Measurements from ENCODE around the gene SLC9B2.

- TF ChIP-seq EZH2 (IDR thresholded peaks at IDR 0.05; ENCODE audit: borderline replicate concordance, low read depth, low read length, poor library complexity, severe bottlenecking) = no peak
- TF ChIP-seq, protein P1, sequence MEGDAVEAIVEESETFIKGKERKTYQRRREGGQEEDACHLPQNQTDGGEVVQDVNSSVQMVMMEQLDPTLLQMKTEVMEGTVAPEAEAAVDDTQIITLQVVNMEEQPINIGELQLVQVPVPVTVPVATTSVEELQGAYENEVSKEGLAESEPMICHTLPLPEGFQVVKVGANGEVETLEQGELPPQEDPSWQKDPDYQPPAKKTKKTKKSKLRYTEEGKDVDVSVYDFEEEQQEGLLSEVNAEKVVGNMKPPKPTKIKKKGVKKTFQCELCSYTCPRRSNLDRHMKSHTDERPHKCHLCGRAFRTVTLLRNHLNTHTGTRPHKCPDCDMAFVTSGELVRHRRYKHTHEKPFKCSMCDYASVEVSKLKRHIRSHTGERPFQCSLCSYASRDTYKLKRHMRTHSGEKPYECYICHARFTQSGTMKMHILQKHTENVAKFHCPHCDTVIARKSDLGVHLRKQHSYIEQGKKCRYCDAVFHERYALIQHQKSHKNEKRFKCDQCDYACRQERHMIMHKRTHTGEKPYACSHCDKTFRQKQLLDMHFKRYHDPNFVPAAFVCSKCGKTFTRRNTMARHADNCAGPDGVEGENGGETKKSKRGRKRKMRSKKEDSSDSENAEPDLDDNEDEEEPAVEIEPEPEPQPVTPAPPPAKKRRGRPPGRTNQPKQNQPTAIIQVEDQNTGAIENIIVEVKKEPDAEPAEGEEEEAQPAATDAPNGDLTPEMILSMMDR (conservative IDR thresholded peaks at IDR 0.05; ENCODE audit: low read depth, low read length) = no peak
Observed at GRCh38 chr4:103060453-103061148, 16.0 kb downstream of the SLC9B2 start.
